ENCODE data around the gene QRFP.
"Not testable (repeated sequence)": the region's sequence is repeated elsewhere in the genome, so short reads cannot be mapped to it uniquely, and the experiment has no call there.

The QRFP gene

DNA sequence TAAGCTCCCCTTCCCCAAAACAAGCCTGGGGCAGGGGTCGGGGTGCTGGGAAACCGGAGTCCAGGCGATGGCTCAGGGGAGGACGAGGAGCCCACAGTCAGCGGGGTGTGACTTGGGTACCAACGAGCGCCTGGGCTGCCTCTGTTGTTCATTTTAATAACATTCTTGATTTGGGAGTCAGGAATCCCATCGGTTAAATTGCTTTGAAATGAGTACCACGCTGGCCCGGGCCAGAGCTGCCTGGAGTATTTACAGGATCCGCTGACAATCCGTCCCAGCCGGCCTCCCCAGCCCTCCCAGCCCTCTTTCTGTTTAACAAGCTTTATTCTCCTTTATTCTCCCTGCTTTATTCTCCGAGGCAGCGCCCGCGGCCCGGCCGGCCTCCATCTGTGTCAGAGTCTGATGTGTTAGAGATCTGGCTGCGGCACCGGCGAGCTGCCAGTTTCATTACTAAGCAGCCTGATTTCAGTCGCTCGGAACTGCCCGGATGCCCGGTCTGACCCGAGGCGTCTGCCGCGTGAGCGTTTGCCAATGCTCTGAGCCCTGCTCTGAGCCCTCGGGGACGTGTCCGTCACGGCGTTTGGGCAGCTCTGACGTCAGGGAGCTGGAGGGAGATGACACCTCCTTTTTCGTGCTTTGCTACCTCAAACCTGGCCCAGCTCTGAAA, 16.5 kb upstream of the QRFP start:
- DNase-seq (ENCODE audit: extremely low read depth, low read depth): no peak
- TF ChIP-seq, protein P1, sequence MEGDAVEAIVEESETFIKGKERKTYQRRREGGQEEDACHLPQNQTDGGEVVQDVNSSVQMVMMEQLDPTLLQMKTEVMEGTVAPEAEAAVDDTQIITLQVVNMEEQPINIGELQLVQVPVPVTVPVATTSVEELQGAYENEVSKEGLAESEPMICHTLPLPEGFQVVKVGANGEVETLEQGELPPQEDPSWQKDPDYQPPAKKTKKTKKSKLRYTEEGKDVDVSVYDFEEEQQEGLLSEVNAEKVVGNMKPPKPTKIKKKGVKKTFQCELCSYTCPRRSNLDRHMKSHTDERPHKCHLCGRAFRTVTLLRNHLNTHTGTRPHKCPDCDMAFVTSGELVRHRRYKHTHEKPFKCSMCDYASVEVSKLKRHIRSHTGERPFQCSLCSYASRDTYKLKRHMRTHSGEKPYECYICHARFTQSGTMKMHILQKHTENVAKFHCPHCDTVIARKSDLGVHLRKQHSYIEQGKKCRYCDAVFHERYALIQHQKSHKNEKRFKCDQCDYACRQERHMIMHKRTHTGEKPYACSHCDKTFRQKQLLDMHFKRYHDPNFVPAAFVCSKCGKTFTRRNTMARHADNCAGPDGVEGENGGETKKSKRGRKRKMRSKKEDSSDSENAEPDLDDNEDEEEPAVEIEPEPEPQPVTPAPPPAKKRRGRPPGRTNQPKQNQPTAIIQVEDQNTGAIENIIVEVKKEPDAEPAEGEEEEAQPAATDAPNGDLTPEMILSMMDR (IDR thresholded peaks at IDR 0.05; ENCODE audit: low read depth, low read length, missing control alignments): no peak
- H3K4me3 ChIP-seq (replicated peaks; ENCODE audit: low read depth, low read length): no peak overlapping the region

DNA sequence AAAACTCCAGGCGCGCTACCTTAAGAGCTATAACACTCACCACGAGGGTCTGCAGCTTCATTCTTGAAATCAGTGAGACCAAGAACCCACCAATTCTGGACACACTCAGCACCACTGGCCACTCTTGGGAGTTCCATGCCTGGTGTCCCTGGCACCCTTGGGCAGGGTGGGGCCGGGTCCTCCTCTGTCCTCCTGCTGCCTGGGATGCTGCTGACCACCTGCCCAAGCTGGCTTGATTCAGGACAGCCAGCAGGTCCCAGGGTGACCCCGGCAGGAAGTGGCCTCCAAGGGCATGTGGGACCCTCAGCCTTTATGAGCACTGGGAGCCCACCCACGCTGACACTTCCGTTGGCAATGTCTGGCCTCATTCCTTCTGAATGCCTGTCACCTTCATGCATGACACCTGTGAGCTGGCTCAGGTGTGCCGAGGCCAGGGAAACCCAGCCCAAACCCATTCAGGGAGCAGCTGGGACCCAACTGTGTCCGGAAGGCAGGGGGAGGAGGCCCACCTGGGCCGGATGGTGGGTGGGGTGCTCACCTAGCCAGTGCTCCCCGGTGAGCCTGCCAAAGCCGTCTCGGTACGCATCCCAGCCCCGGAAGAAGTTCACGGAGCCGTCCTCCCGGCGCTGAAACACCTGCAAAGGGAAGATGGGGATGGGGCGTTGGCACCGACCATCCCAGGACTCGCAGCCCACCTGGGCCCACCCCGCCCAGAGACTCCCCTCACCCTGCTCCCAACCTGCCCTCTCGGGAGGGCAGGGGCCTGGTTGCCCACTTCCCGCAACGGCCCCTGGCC, 14.8 kb upstream of the QRFP start:
- TF ChIP-seq, protein P1 (IDR thresholded peaks at IDR 0.05; ENCODE audit: low read depth, low read length, missing control alignments): no peak
- no peak overlapping the region for H3K4me3 ChIP-seq (replicated peaks; ENCODE audit: low read depth, low read length)
- no peak for DNase-seq (ENCODE audit: extremely low read depth, low read depth)

DNA sequence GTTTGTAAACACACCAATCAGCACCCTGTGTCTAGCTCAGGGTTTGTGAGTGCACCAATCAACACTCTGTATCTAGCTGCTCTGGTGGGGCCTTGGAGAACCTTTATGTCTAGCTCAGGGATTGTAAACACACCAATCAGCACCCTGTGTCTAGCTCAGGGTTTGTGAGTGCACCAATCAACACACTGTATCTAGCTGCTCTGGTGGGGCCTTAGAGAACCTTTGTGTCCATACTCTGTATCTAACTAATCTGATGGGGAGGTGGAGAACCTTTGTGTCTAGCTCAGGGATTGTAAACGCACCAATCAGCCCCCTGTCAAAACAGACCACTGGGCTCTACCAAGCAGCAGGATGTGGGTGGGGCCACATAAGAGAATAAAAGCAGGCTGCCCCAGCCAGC, 14.1 kb upstream of the QRFP start:
- not testable (repeated sequence) for DNase-seq (ENCODE audit: extremely low read depth, low read depth); H3K4me3 ChIP-seq (replicated peaks; ENCODE audit: low read depth, low read length)

DNA sequence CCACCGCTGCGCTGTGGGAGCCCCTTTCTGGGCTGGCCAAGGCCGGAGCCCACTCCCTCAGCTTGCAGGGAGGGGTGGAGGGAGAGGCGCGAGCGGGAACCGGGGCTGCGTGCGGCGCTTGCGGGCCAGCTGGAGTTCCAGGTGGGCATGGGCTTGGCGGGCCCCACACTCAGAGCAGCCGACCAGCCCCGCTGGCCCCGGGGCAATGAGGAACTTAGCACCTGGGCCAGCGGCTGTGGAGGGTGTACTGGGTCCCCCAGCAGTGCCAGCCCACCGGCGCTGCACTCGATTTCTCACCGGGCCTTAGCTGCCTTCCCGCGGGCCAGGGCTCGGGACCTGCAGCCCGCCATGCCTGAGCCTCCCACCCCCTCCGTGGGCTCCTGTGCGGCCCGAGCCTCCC, 13.4 kb upstream of the QRFP start:
- not testable (repeated sequence) for H3K4me3 ChIP-seq (replicated peaks; ENCODE audit: low read depth, low read length); DNase-seq (ENCODE audit: extremely low read depth, low read depth)

DNA sequence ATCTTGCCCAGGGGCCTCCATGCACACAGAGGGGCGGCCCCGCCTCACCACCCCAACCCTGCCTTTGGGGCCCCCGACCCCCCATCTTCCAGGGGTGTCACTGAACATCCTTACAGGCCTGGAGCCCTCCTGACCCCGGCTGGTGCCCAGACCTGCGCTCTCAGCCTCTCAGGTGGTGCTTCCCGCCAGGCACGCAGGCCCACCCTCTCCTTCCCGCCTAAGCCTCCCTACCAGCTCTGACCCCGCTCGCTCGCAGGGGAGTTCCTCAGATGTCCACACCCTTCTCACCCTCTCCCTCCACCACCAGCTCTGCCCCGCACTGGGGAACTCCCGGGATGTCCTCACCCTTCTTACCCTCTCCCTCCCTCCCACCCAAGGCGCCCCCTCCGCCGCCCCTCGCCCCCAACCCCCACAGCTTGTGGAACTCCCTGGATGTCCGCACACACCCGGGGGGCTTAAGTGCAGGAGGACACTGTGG, 12.3 kb upstream of the QRFP start:
- DNase-seq (ENCODE audit: extremely low read depth, low read depth): no peak
- H3K4me3 ChIP-seq (replicated peaks; ENCODE audit: low read depth, low read length): no peak overlapping the region
- TF ChIP-seq, protein P1 (IDR thresholded peaks at IDR 0.05; ENCODE audit: low read depth, low read length, missing control alignments): no peak

GRCh38 chr9:130908146-130908877, 11.7 kb upstream of the QRFP start:
- DNase-seq (ENCODE audit: extremely low read depth, low read depth): no peak
- TF ChIP-seq, protein P1 (IDR thresholded peaks at IDR 0.05; ENCODE audit: low read depth, low read length, missing control alignments): no peak
- H3K4me3 ChIP-seq (replicated peaks; ENCODE audit: low read depth, low read length): no peak overlapping the region

DNA sequence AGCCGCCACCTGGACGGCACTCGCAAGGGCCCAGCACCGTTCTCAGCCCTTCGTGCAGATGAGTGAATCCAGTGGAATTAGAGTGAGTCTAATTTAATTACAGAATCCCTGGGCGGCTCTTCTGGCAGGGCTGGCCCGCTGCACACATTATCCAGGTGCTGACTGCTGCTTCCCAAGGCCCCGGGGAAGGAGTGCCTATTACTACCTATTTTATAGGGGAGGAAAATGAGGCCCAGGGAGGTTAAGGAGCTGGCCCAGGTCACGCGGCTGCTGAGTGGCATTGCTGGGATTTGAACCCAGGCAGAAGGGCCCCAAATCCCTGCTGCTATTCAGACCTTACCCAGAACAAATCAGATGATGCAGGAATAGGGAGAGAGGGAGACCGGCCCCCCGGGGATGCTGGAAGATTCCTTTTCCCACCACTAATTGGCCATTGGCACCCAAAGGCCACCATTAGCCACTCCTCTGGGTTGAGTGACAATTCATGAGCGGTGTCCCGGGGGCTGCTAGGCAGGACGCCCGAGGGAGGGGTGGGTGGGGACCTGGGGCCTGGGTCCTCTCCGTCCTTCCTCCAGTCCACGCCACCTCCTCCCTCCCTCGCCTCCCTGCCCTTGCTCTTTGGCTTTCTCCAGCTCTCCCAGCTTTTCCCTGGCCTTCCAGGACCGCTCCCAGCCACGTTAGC, 10.3 kb upstream of the QRFP start:
- H3K4me3 ChIP-seq (replicated peaks; ENCODE audit: low read depth, low read length): no peak overlapping the region
- DNase-seq (ENCODE audit: extremely low read depth, low read depth): no peak
- TF ChIP-seq, protein P1 (IDR thresholded peaks at IDR 0.05; ENCODE audit: low read depth, low read length, missing control alignments): no peak
